ENCODE data around the gene AMZ1. TPM values are rescaled to one million over a fixed set of nuclear protein-coding genes. Genes with fewer than 3 reads are reported as not detected.

AMZ1 gene
- total RNA-seq, 2 experiments from 2014 or later, result 0.04 TPM; not detected in 1

DNA sequence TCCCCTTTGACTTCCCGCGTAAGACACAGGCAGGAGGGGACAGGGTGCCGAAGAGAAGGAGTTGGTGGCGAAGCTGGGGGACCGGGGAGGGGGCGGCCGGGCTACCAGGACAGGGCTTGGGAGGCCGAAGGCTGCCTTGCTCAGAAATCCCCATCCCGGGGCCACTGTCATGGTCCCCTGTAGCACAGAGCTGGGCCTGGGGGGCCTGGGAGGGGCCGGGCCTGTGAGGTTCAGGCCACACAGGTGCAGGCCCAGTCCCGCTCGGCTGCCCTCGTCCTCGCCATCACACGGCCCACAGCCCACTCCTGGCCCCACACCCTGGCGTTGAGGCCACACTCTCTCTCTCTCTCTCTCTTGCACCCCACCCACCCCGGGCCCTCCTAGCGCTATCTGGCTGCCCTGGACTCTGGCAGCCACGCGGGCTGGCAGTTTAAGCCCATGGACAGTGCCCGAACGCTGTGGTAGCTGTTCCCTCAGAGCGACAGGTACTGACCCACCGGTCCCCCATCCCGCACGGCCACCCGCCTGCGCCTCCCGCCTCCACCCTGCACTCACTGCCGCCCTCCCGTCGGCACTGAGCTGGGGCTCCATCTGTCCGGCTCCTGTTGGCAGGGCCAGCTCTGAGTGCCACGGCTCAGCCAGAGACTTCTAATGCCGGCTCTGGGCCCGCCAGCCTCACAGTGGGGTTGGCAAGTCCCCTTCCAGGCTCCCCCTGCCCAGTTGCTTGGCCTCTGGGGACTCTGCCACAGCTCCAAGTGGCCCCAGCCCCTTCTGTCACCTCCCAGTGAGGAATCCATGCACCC lies 28.2 kb upstream of the AMZ1 start:
- DNase-seq, result no peak
- Mint-ChIP-seq H3K27ac (no peak overlapping the region), H3K36me3 (no peaks in the 10 kb centered on the region), H3K4me1 (no peaks in the 10 kb centered on the region), H3K27me3 (no peaks in the 10 kb centered on the region), H3K4me3 (no peak overlapping the region), H3K9me3 (no peaks in the 10 kb centered on the region)

- Mint-ChIP-seq H3K4me1 (no peaks in the 10 kb centered on the region), H3K27ac (no peak overlapping the region), H3K27me3 (no peaks in the 10 kb centered on the region), H3K4me3 (no peak overlapping the region), H3K36me3 (no peaks in the 10 kb centered on the region), H3K9me3 (peaks cover 1% of the 10 kb centered on the region)
- DNase-seq, result no peak
Measured at GRCh38 chr7:2660359-2661095, 27.5 kb upstream of the AMZ1 start.

- Mint-ChIP-seq H3K27ac (no peak overlapping the region), H3K27me3 (no peaks in the 10 kb centered on the region), H3K4me3 (no peak overlapping the region), H3K4me1 (no peaks in the 10 kb centered on the region), H3K9me3 (peaks cover 1% of the 10 kb centered on the region), H3K36me3 (no peaks in the 10 kb centered on the region)
- no peak for DNase-seq
Measured at GRCh38 chr7:2661096-2661449, 26.9 kb upstream of the AMZ1 start.

DNA sequence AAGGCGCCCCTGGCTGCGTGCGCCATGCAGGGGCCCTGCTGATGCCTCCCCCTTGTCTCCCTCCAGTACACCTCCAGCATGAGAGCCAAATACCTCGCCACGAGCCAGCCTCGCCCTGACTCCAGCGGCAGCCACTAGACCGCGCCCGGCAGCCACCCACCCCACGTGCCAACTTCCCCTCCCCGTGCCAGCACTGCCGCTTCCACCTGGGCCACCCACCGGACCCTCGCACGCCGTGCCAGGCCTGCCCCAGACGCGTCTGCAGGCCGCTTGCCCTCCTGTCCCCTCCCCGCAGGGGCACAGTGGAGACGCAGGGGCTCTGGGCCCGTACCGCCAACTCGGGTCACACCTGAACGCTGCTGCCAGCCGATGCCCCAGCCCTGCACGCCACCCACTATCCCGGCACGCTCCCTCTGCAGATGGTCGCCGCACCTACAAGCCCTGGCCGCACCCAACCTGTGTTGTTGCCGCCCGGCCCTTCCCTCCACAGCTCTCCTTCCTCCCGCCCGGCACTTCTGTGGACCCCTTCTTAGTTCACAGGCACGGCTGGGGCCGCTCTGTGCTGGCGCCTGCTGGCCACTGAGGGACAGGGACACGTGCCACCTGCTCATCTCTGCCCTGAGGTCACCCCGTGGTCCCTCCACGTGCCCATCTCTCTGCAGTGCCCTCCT lies 26.3 kb upstream of the AMZ1 start:
- Mint-ChIP-seq H3K27ac (no peak overlapping the region), H3K4me3 (no peak overlapping the region), H3K9me3 (peaks cover 1% of the 10 kb centered on the region), H3K4me1 (no peaks in the 10 kb centered on the region), H3K27me3 (no peaks in the 10 kb centered on the region), H3K36me3 (no peaks in the 10 kb centered on the region)
- no peak for DNase-seq

GRCh38 chr7:2662273-2663120 lies 25.5 kb upstream of the AMZ1 start:
- DNase-seq, result no peak
- no peaks in the 10 kb centered on the region for H3K36me3 Mint-ChIP-seq
- no peaks in the 10 kb centered on the region for H3K27me3 Mint-ChIP-seq
- H3K27ac Mint-ChIP-seq, result no peak overlapping the region
- H3K4me3 Mint-ChIP-seq, result no peak overlapping the region
- H3K9me3 Mint-ChIP-seq, result peaks cover 1% of the 10 kb centered on the region
- no peaks in the 10 kb centered on the region for H3K4me1 Mint-ChIP-seq

DNA sequence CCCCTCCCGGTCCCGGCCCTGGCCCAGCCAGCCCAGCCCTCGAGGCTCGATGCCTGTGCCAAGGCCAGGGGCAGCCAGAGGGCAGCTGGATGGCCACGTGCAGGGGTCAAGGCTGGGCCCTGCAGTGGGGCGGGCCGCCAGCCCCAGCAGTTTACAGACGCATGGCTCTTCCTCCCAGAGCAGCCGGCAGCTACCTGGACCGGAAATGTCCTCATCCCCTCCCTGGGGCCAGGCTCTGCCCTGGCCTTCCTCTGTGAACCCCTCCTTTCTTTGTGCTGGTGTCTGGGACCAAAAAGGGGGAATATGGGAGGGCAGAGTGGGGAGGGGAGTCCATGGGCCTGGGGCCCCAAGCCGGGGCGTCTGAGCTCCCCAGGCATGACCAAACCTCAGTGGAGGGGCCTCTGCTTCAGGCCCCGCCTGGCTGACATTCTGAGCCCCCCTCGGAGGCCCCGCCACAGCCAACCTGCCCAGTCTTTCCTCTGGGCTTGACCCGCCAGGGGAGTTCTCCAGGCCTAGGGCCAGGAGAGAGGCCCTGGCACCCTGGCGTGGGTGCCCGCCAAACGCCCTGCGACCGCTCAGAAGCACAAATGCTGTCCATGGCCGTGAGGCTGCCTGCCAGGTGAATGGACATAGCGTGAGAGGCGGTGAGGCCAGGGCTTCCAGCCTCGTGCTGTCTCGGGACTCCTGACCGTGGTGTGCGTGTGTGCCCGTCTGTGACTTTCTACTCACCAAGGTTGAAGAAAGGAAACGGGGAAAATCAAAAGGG lies 24.7 kb upstream of the AMZ1 start:
- no peaks in the 10 kb centered on the region for H3K4me1 Mint-ChIP-seq
- peaks cover 7% of the 10 kb centered on the region for H3K27me3 Mint-ChIP-seq
- H3K36me3 Mint-ChIP-seq, result no peaks in the 10 kb centered on the region
- H3K9me3 Mint-ChIP-seq, result peaks cover 1% of the 10 kb centered on the region
- DNase-seq, result no peak
- no peak overlapping the region for H3K4me3 Mint-ChIP-seq
- no peak overlapping the region for H3K27ac Mint-ChIP-seq

DNA sequence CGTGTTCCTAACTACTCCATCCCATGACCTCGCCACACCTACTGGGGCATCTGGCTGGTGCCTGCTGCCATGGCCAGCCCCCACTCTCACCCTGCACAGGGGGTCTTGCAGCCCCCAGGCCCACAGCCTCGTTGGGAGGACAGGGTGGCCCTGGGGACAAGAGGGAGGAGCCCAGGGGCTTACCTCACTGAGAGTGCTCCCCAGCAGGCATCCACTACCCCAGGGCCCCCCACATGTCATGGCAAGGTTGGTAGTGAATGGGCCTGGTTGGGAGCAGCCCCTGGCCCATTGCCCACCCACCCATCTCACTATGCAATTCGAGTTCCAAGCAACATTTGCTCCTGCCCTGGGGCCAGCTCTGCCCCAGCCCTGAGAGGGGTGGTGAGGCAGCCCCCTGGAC lies 24.0 kb upstream of the AMZ1 start:
- no peak overlapping the region for H3K27ac Mint-ChIP-seq
- H3K4me3 Mint-ChIP-seq, result no peak overlapping the region
- no peaks in the 10 kb centered on the region for H3K36me3 Mint-ChIP-seq
- no peaks in the 10 kb centered on the region for H3K4me1 Mint-ChIP-seq
- no peak for DNase-seq
- H3K9me3 Mint-ChIP-seq, result peaks cover 1% of the 10 kb centered on the region
- H3K27me3 Mint-ChIP-seq, result peaks cover 8% of the 10 kb centered on the region

GRCh38 chr7:2665359-2665791 lies 22.6 kb upstream of the AMZ1 start:
- peaks cover 1% of the 10 kb centered on the region for H3K9me3 Mint-ChIP-seq
- no peak overlapping the region for H3K4me3 Mint-ChIP-seq
- H3K27me3 Mint-ChIP-seq, result peaks cover 17% of the 10 kb centered on the region
- no peak for DNase-seq
- H3K27ac Mint-ChIP-seq, result no peak overlapping the region
- no peaks in the 10 kb centered on the region for H3K36me3 Mint-ChIP-seq
- no peaks in the 10 kb centered on the region for H3K4me1 Mint-ChIP-seq

GRCh38 chr7:2666155-2666554 lies 21.8 kb upstream of the AMZ1 start:
- H3K4me3 Mint-ChIP-seq, result no peak overlapping the region
- H3K36me3 Mint-ChIP-seq, result no peaks in the 10 kb centered on the region
- H3K4me1 Mint-ChIP-seq, result peaks cover 3% of the 10 kb centered on the region
- H3K9me3 Mint-ChIP-seq, result peaks cover 1% of the 10 kb centered on the region
- peaks cover 25% of the 10 kb centered on the region for H3K27me3 Mint-ChIP-seq
- DNase-seq, result no peak
- no peak overlapping the region for H3K27ac Mint-ChIP-seq

DNA sequence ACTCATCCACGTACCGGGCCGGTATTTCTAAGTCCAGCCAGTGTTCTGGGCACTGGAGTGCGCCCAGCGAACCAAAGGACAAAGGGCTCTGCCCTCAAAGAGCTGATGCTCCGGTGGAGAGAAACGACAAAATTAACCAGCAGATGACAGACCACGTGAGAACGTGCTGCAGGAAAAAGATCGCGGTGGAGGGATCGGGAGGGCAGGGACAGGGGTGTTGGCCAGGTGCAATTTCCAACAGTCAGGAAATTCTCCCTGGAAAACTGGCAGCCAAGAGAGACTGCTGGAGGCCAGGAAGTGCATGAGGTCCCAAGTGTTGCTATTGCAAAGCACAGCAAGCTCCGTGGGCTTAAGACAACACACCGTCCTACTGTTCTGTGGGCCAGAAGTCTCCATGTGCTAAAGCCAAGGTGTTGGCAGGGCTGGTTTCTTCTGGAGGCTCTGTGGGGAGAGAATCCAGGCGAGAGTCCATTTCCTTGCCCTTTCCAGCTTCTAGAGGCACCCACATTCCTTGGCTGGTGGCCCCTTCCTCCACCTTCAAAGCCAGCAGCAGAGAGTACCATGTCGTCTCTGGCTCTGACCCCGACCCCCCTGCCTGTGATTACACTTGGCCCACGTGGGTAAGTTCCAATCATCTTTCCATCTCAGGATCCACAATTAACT lies 21.3 kb upstream of the AMZ1 start:
- Mint-ChIP-seq H3K27me3 (peaks cover 27% of the 10 kb centered on the region), H3K4me3 (no peak overlapping the region), H3K9me3 (peaks cover 1% of the 10 kb centered on the region), H3K4me1 (peaks cover 3% of the 10 kb centered on the region), H3K27ac (no peak overlapping the region), H3K36me3 (no peaks in the 10 kb centered on the region)
- DNase-seq, result no peak

DNA sequence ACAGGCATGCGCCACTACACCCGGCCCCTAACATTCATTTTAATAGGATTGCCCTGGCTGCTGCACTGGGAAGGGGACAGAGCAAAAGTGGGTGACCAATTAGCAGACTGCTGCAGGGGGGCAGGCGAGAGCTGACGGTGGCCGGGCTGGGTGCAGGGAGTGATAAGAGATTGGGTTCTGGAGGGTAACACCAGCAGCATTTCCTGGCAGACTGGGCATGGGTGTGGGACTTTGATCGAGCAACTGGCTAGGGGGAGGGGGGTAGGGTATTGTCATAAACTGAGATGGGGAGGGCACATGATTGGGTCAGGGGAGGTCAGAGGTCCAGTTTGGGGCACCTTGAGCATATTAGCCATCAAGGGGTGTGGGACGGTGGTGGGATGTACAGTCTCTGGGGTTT lies 20.2 kb upstream of the AMZ1 start:
- no peak overlapping the region for H3K4me3 Mint-ChIP-seq

GRCh38 chr7:2668401-2668800 lies 19.6 kb upstream of the AMZ1 start:
- Mint-ChIP-seq H3K36me3 (no peaks in the 10 kb centered on the region), H3K4me3 (no peak overlapping the region), H3K9me3 (peaks cover 1% of the 10 kb centered on the region), H3K4me1 (peaks cover 3% of the 10 kb centered on the region), H3K27me3 (peaks cover 27% of the 10 kb centered on the region), H3K27ac (no peak overlapping the region)
- no peak for DNase-seq

More for the DNA sequence above, 20.2 kb upstream of the AMZ1 start:
- H3K36me3 Mint-ChIP-seq, result no peaks in the 10 kb centered on the region
- H3K4me1 Mint-ChIP-seq, result peaks cover 3% of the 10 kb centered on the region
- peaks cover 27% of the 10 kb centered on the region for H3K27me3 Mint-ChIP-seq
- H3K27ac Mint-ChIP-seq, result no peak overlapping the region
- no peak for DNase-seq
- peaks cover 1% of the 10 kb centered on the region for H3K9me3 Mint-ChIP-seq

- no peak overlapping the region for H3K4me3 Mint-ChIP-seq
- H3K27me3 Mint-ChIP-seq, result peaks cover 32% of the 10 kb centered on the region
- H3K27ac Mint-ChIP-seq, result no peak overlapping the region
- peaks cover 3% of the 10 kb centered on the region for H3K9me3 Mint-ChIP-seq
- H3K4me1 Mint-ChIP-seq, result peaks cover 3% of the 10 kb centered on the region
- H3K36me3 Mint-ChIP-seq, result no peaks in the 10 kb centered on the region
- DNase-seq, result no peak
Measured at GRCh38 chr7:2670171-2670570, 17.8 kb upstream of the AMZ1 start.
